ENCODE results near the gene PRKCSH. TPM values are rescaled to one million over a fixed set of nuclear protein-coding genes. Genes with fewer than 3 reads are reported as not detected.
"Not testable (repeated sequence)": the region's sequence is repeated elsewhere in the genome, so short reads cannot be mapped to it uniquely, and the experiment has no call there.

The PRKCSH gene
- total RNA-seq, 2 experiments from 2014 or later = 321 to 338 TPM

DNA sequence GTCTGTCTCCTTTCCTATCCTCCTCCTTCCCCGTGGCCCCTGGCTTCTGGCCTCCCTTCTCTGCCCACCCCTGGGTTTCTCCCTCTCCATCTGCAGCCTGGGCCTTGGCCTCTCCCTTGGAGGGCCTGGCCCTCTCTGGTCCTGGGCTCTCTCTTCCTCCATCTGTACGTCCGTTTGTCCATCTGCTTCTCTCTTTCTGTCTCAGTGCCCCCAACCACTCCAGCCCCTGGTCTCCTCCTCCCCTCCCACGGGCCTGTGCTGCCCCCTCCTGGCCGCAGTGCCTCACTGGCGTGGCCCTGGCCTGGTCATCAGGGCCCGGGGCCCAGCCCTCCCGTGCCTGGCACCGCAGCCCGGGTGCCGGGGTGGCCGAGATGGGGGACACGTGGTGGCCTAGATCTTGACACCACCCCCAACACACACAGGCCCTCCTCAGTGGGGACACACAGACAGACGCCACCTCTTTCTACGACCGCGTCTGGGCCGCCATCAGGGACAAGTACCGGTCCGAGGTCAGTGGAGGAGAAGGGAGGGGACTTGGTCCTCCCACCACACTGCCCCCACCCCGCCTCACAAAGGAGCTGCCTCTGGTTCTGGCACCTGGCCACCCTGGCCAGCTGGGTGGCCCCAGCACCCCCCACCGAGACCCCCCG lies 11.3 kb downstream of the PRKCSH start:
- POLR2A ChIA-PET = no interaction called here
- CTCF ChIA-PET = interaction anchor here (1.1 kb wide), 1 partner anchor 36 kb away, joined by 3 read pairs; no protein-coding TSS in a partner anchor
- peaks cover 12% of the 10 kb centered on the region for H3K36me3 Mint-ChIP-seq (ENCODE audit: low read depth)
- no peaks in the 10 kb centered on the region for H3K9me3 Mint-ChIP-seq
- DNase-seq = no peak
- H3K4me3 Mint-ChIP-seq = no peak overlapping the region
- H3K27me3 Mint-ChIP-seq = no peaks in the 10 kb centered on the region
- no peak overlapping the region for H3K27ac Mint-ChIP-seq
- H3K4me1 Mint-ChIP-seq = no peaks in the 10 kb centered on the region

- Mint-ChIP-seq H3K27me3 (no peaks in the 10 kb centered on the region), H3K27ac (no peak overlapping the region), H3K4me1 (no peaks in the 10 kb centered on the region), H3K4me3 (no peak overlapping the region), H3K9me3 (no peaks in the 10 kb centered on the region), H3K36me3 (ENCODE audit: low read depth) (peaks cover 7% of the 10 kb centered on the region)
- ChIA-PET CTCF (interaction anchor here (0.8 to 1.2 kb wide), 4 partner anchors 10 to 154 kb away, joined by 3 read pairs; no protein-coding TSS in a partner anchor), POLR2A (no interaction called here)
- no peak for DNase-seq
Measured at GRCh38 chr19:11447347-11448262, 12.2 kb downstream of the PRKCSH start.

DNA sequence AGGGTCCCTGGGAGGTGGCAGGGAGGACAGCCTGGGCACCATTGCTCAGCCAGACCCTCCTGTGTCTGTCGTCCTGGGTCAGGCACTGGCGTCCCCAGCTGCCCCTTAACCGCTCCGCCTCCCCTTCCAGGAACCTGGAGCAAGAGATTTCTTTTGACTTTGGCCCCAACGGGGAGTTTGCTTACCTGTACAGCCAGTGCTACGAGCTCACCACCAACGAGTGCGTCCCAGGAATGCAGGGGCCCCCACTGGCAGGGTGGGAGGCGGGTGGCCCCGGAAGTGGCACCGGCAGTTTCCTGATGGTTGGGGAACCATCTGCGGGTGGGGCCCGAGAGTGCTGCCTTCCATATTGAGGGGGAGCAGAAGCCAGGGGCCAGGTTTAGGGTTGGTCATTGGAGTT lies 13.0 kb downstream of the PRKCSH start:
- POLR2A ChIA-PET = no interaction called here

DNA sequence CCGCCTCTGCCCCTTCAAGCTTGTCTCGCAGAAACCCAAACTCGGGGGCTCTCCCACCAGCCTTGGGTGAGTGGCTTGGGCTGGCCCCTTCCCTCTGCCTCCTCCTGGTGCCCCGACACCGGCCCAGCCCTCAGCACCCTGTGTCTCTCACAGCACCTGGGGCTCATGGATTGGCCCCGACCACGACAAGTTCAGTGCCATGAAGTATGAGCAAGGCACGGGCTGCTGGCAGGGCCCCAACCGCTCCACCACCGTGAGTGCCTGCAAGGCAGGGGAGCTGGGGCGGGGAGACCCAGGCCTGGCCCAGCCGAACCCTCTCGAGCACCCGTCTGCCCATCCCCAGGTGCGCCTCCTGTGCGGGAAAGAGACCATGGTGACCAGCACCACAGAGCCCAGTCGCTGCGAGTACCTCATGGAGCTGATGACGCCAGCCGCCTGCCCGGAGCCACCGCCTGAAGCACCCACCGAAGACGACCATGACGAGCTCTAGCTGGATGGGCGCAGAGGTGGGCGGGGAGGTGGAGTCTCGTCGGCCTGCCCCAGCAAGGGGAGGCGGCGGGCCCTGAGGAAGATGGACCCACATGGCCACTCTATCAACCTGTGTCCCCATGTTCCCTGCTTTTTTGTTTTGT lies 13.6 kb downstream of the PRKCSH start:
- ChIA-PET CTCF (interaction anchor here (0.6 to 1.9 kb wide), 2 partner anchors 34 to 129 kb away, joined by 3 to 4 read pairs; no protein-coding TSS in a partner anchor), POLR2A (no interaction called here)
- Mint-ChIP-seq H3K27ac (no peak overlapping the region), H3K36me3 (ENCODE audit: low read depth) (peaks cover 5% of the 10 kb centered on the region), H3K9me3 (no peaks in the 10 kb centered on the region), H3K4me1 (no peaks in the 10 kb centered on the region), H3K27me3 (no peaks in the 10 kb centered on the region), H3K4me3 (no peak overlapping the region)
- DNase-seq = no peak

More for the DNA sequence above, 13.0 kb downstream of the PRKCSH start:
- CTCF ChIA-PET = interaction anchor here (0.8 to 1.9 kb wide), 5 partner anchors 9 to 155 kb away, joined by 3 to 4 read pairs (median 3); no protein-coding TSS in a partner anchor
- H3K36me3 Mint-ChIP-seq (ENCODE audit: low read depth) = peaks cover 5% of the 10 kb centered on the region
- H3K9me3 Mint-ChIP-seq = no peaks in the 10 kb centered on the region
- H3K27me3 Mint-ChIP-seq = no peaks in the 10 kb centered on the region
- no peak overlapping the region for H3K27ac Mint-ChIP-seq
- no peak overlapping the region for H3K4me3 Mint-ChIP-seq
- H3K4me1 Mint-ChIP-seq = no peaks in the 10 kb centered on the region
- DNase-seq = no peak

DNA sequence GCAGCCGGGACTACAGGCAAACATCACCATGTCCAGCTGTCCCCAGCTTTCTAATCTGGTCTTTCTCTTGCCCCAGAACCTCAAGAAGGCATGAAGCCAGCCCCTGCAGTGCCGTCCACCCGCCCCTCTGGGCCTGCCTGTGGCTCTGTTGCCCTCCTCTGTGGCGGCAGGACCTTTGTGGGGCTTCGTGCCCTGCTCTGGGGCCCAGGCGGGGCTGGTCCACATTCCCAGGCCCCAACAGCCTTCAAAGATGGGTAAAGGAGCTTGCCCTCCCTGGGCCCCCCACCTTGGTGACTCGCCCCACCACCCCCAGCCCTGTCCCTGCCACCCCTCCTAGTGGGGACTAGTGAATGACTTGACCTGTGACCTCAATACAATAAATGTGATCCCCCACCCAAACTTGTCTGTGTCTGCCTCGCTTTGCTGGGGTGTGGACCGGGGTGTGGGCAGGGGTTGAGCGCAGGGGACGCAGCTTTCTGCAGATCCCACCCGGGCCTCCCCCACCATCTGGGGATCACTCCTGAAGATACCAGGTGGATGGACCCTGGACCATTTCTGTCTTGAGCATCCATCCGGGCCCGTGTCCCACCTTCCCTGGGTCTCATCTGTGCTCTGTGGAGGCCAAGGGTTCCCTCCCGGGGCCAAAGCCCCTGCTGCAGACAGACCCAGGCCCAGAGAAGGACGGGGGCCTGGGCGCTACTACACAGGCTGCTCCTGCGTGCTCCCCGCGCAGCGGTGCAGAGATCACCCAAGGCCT lies 15.3 kb downstream of the PRKCSH start:
- no peak for DNase-seq
- no peaks in the 10 kb centered on the region for H3K27me3 Mint-ChIP-seq
- H3K4me1 Mint-ChIP-seq = no peaks in the 10 kb centered on the region
- H3K27ac Mint-ChIP-seq = no peak overlapping the region
- ChIA-PET CTCF (no interaction called here), POLR2A (no interaction called here)
- no peak overlapping the region for H3K4me3 Mint-ChIP-seq
- H3K36me3 Mint-ChIP-seq (ENCODE audit: low read depth) = peaks cover 2% of the 10 kb centered on the region
- no peaks in the 10 kb centered on the region for H3K9me3 Mint-ChIP-seq

- Mint-ChIP-seq H3K9me3 (no peaks in the 10 kb centered on the region), H3K27ac (no peak overlapping the region), H3K27me3 (no peaks in the 10 kb centered on the region), H3K4me1 (no peaks in the 10 kb centered on the region), H3K36me3 (ENCODE audit: low read depth) (peaks cover 2% of the 10 kb centered on the region), H3K4me3 (no peak overlapping the region)
- DNase-seq = no peak
- ChIA-PET POLR2A (interaction anchor here (0.6 kb wide), 1 partner anchor 95 kb away, joined by 3 read pairs; no protein-coding TSS in a partner anchor), CTCF (interaction anchor here (0.6 to 1.6 kb wide), 3 partner anchors 17 to 499 kb away, joined by 4 to 7 read pairs (median 6); partner anchors contain the start of gene ODAD3)
Measured at GRCh38 chr19:11451327-11451870, 16.0 kb downstream of the PRKCSH start.

GRCh38 chr19:11451871-11452619 lies 16.6 kb downstream of the PRKCSH start:
- CTCF ChIA-PET = interaction anchor here (0.5 to 1.6 kb wide), 5 partner anchors 17 to 1435 kb away, joined by 3 to 7 read pairs (median 4); partner anchors contain the start of gene ODAD3
- Mint-ChIP-seq H3K4me3 (no peak overlapping the region), H3K27me3 (no peaks in the 10 kb centered on the region), H3K27ac (no peak overlapping the region), H3K9me3 (no peaks in the 10 kb centered on the region), H3K36me3 (ENCODE audit: low read depth) (peaks cover 2% of the 10 kb centered on the region), H3K4me1 (no peaks in the 10 kb centered on the region)
- POLR2A ChIA-PET = interaction anchor here (0.6 to 0.7 kb wide), 3 partner anchors 23 to 934 kb away, joined by 3 to 8 read pairs (median 5); no protein-coding TSS in a partner anchor
- no peak for DNase-seq

DNA sequence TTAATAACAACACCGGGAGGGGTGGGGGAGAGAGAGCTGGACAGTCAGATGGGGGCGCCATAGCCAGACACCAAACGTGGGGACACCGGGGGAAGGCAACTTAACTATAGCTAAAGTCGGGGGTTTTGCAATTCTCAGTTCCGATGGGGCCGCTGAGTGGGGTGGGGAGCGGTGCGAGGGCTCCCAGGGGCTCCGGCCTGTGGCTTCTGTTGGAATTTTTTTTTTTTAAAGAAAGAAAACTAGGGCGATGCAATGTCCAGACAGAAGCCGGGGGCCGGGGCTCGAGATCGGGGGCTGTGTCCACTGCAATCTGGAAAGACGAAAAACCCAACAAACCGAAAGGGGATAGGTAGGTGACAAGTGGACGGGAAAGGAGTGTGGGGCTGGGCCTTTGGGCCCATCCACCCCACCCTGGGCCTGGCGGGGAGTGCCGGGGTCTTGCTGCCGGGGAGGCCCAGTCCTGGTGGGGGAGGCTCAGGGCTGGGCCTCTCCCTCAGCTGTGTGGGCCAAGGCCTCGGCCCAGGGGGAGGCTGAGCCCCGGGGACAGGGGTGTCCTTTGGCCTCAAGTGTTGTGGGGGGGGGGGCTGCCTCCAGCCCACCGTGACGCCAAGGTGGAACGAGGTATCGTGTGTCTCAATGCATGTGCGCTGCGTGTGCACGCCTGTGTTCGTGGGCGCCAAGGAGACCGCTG lies 17.3 kb downstream of the PRKCSH start:
- Mint-ChIP-seq H3K27me3 (no peaks in the 10 kb centered on the region), H3K27ac (no peak overlapping the region), H3K9me3 (no peaks in the 10 kb centered on the region), H3K36me3 (ENCODE audit: low read depth) (peaks cover 2% of the 10 kb centered on the region), H3K4me3 (no peak overlapping the region), H3K4me1 (no peaks in the 10 kb centered on the region)
- CTCF ChIA-PET = interaction anchor here (0.5 to 1.6 kb wide), 3 partner anchors 18 to 233 kb away, joined by 3 to 7 read pairs (median 6); partner anchors contain the start of gene ODAD3
- DNase-seq = no peak
- POLR2A ChIA-PET = interaction anchor here (0.6 to 0.7 kb wide), 2 partner anchors 23 to 935 kb away, joined by 5 to 8 read pairs; no protein-coding TSS in a partner anchor

- H3K36me3 Mint-ChIP-seq (ENCODE audit: low read depth) = peaks cover 2% of the 10 kb centered on the region
- DNase-seq = peak; percentile 22
- no peaks in the 10 kb centered on the region for H3K9me3 Mint-ChIP-seq
- ChIA-PET CTCF (no interaction called here), POLR2A (no interaction called here)
- H3K27ac Mint-ChIP-seq = no peak overlapping the region
- H3K4me1 Mint-ChIP-seq = no peaks in the 10 kb centered on the region
- no peak overlapping the region for H3K4me3 Mint-ChIP-seq
- H3K27me3 Mint-ChIP-seq = no peaks in the 10 kb centered on the region
Measured at GRCh38 chr19:11453468-11454341, 18.3 kb downstream of the PRKCSH start.

GRCh38 chr19:11455233-11455554 lies 19.8 kb downstream of the PRKCSH start:
- H3K9me3 Mint-ChIP-seq; H3K4me1 Mint-ChIP-seq; H3K36me3 Mint-ChIP-seq (ENCODE audit: low read depth); H3K27me3 Mint-ChIP-seq; H3K27ac Mint-ChIP-seq; POLR2A ChIA-PET; DNase-seq; H3K4me3 Mint-ChIP-seq: not testable (repeated sequence)
- CTCF ChIA-PET = interaction anchor here (0.7 to 0.8 kb wide), 3 partner anchors 27 to 131 kb away, joined by 3 to 5 read pairs (median 4); no protein-coding TSS in a partner anchor

Measured in activated CD4-positive, alpha-beta T cell treated with anti-CD3 and anti-CD28 coated beads, Interleukin-2, amount 10 ng/mL, durations not matched to agents 7 days and 5 days (primary cell).